Right lobe of liver (tissue), 6 donors: ENCODE results near the gene DES. TPM values are rescaled to one million over a fixed set of nuclear protein-coding genes. Genes with fewer than 3 reads are reported as not detected.

ENCODE experiments used
- ATAC-seq, 4 donors: fragments of 200-7000 bp; cut with Tn5 transposase; one replicate each; pipeline ENCODE4 v1.9.1; 2020; ENCODE audit warnings: mild to moderate bottlenecking in 4 of 4, moderate library complexity in 4 of 4
- DNase-seq, 3 donors: peaks; one replicate each; pipeline ENCODE4 v3.0.0-alpha.2; 2020
- H3K27ac ChIP-seq, 3 donors: fragments of 200-600 bp; one replicate each; pipeline ENCODE4 v1.8.0; 2022
- H3K27me3 ChIP-seq, 2 donors: fragments of 200-600 bp; one replicate each; pipeline ENCODE4 v1.8.0; 2022
- H3K36me3 ChIP-seq, 4 donors: fragments of 200-600 bp; sonication (generic) in 1 of 4; one replicate each; pipeline versions ENCODE4 v1.5.1 to v1.8.0; 2017 to 2022; ENCODE audit warnings: control low read depth in 1 of 4
- H3K4me1 ChIP-seq, 4 donors: fragments of 200-600 bp; sonication (generic) in 1 of 4; one replicate each; pipeline versions ENCODE4 v1.5.1 to v1.8.0; 2017 to 2022; ENCODE audit warnings: control low read depth in 1 of 4
- H3K4me3 ChIP-seq, 3 donors: fragments of 200-600 bp; one replicate each; pipeline ENCODE4 v1.8.0; 2022
- H3K9me3 ChIP-seq, 4 donors: fragments of 200-600 bp; sonication (generic) in 1 of 4; one replicate each; pipeline versions ENCODE4 v1.5.1 to v1.8.0; 2017 to 2022; ENCODE audit warnings: control low read depth in 1 of 4
- CTCF ChIP-seq, 4 donors: fragments of 200-600 bp in 3 of 4; fragments of 450-650 bp in 1 of 4; IDR thresholded peaks; one replicate each; pipeline versions ENCODE4 v1.5.1 to v1.8.0; 2016 to 2022; ENCODE audit warnings: antibody characterized with exemption in 4 of 4, mild to moderate bottlenecking in 2 of 4
- POLR2A ChIP-seq: fragments of 450-650 bp; IDR thresholded peaks from one replicate; pipeline ENCODE4 v1.6.1; 2017; ENCODE audit warnings: antibody characterized with exemption, mild to moderate bottlenecking
- WGBS: methylation state at CpG from one replicate; pipeline ENCODE4 v1.1.6; 2018; ENCODE audit warnings: low coverage, low lambda C conversion rate; ENCODE audit not compliant: insufficient coverage; ENCODE audit errors: missing lambda C conversion rate; 5-methylcytosine and 5-hydroxymethylcytosine counted together
- intact Hi-C, 2 donors: fragments of 100-400 bp; cut with DNase I; formaldehyde crosslinking; loops; one replicate each; pipeline versions ENCODE4 v1.11.2 to v1.14.1; 2022
- total RNA-seq, 6 experiments: library from RNA; depleted of rRNA in 2 of 6; stranded (reverse); fragments of >200 nt in 2 of 6; fragmentation: NEBNext Ultra II Directional in 3 of 6; extraction: Animal tissue kit (Norgen Biotek cat#: 25700) in 3 of 6; gene quantifications; one replicate each; pipeline versions ENCODE4 v1.1.0 to v1.2.4, GENCODE V29; 2016 to 2023
- donor health status: DM: no; HTN: yes; CAD: no.
- donor health status: DM: no; HTN: no; CAD: no.
- donor health status: DM: no; HTN: no; CAD: no.
- donor health status: DM: no; HTN: yes; CAD: no.
- donor health status: DM: no; HTN: yes; CAD: no.

The DES gene
- total RNA-seq, 6 experiments from 2014 or later: 1.2 to 25.6 (median 2.5) TPM

GRCh38 chr2:219451661-219452360, 33.6 kb downstream of the DES start:
- H3K4me3 ChIP-seq: no peak overlapping the region
- H3K27me3 ChIP-seq: no peaks in the 10 kb centered on the region
- TF ChIP-seq CTCF (IDR thresholded peaks at IDR 0.05) (no peak), POLR2A (no peak)
- intact Hi-C loops: no loop called here
- no peak for DNase-seq
- H3K36me3 ChIP-seq: no peaks in the 10 kb centered on the region
- 51% methylated on average over 2 of the region's 18 CpGs for WGBS
- no peaks in the 10 kb centered on the region for H3K9me3 ChIP-seq
- H3K27ac ChIP-seq: no peak overlapping the region
- no peak for ATAC-seq
- no peaks in the 10 kb centered on the region for H3K4me1 ChIP-seq

- Histone ChIP-seq H3K27ac (no peak overlapping the region), H3K36me3 (no peaks in the 10 kb centered on the region), H3K4me3 (no peak overlapping the region), H3K27me3 (no peaks in the 10 kb centered on the region), H3K4me1 (no peaks in the 10 kb centered on the region), H3K9me3 (no peaks in the 10 kb centered on the region)
- DNase-seq: peak in 1 of 3 donors; percentile 40
- WGBS: 58% methylated on average over 14 of the region's 23 CpGs
- intact Hi-C loops: no loop called here
- no peak for TF ChIP-seq POLR2A
- TF ChIP-seq CTCF (IDR thresholded peaks at IDR 0.05): no peak
- ATAC-seq: no peak
Observed at GRCh38 chr2:219452361-219453317, 34.5 kb downstream of the DES start.

GRCh38 chr2:219453671-219454590, 35.8 kb downstream of the DES start:
- Histone ChIP-seq H3K9me3 (no peaks in the 10 kb centered on the region), H3K27ac (no peak overlapping the region), H3K4me1 (no peaks in the 10 kb centered on the region), H3K4me3 (no peak overlapping the region), H3K36me3 (no peaks in the 10 kb centered on the region), H3K27me3 (no peaks in the 10 kb centered on the region)
- ATAC-seq: no peak
- TF ChIP-seq POLR2A: no peak
- TF ChIP-seq CTCF (IDR thresholded peaks at IDR 0.05): no peak
- intact Hi-C loops: no loop called here
- DNase-seq: peak in 1 of 3 donors; percentile 42
- 63% methylated on average over 7 of the region's 10 CpGs for WGBS

- 59% methylated on average over 4 of the region's 6 CpGs for WGBS
- DNase-seq (no peak), ATAC-seq (no peak)
- no peaks in the 10 kb centered on the region for H3K9me3 ChIP-seq
- H3K4me1 ChIP-seq: no peaks in the 10 kb centered on the region
- no peak for TF ChIP-seq CTCF (IDR thresholded peaks at IDR 0.05)
- TF ChIP-seq POLR2A: no peak
- no peaks in the 10 kb centered on the region for H3K36me3 ChIP-seq
- H3K27me3 ChIP-seq: no peaks in the 10 kb centered on the region
- H3K4me3 ChIP-seq: no peak overlapping the region
- intact Hi-C loops: no loop called here
- H3K27ac ChIP-seq: no peak overlapping the region
Observed at GRCh38 chr2:219455581-219455980, 37.4 kb downstream of the DES start.
